T1000 (cell line): ENCODE results near the gene MFAP3L.

Source experiments
- DNase-seq: peaks from one replicate; lab custom pipeline; 2025; ENCODE audit warnings: mixed read lengths; lab: John Stamatoyannopoulos, UW

The MFAP3L gene

GRCh38 chr4:170017252-170017651 lies 8.9 kb downstream of the MFAP3L start:
- DNase-seq, result no peak

- no peak for DNase-seq
Observed at GRCh38 chr4:170015285-170015684, 10.9 kb downstream of the MFAP3L start.

DNA sequence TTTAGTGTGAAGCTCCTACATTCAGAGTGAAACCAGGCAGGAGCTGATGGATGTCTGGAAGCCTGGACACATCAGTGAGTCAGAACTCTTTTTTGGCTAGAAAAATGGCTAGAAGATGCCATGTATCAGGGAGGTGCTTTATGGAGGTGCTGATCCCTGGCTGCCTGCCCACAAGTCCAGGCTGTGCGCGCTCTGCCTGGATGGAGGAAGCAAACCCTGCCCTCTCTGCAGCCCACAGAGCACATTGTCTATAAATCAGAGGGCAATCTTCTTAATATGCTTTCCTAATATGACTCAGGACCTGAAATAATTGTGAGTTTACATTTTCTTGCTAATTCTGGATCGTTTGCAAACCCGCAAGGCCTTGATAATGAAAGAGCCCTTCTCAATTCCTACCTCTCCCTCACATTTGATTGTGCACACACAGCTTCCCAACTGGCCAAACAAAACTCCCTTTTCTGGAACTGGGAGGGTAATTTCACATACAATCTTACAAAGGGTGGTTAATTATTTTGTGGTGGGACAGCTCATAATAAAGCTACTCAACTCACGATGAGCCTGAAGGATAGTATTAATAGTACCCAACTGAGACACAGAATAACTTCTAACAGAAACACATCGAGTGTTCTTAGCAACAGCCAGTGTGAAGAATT lies 11.7 kb downstream of the MFAP3L start:
- DNase-seq, result no peak

DNA sequence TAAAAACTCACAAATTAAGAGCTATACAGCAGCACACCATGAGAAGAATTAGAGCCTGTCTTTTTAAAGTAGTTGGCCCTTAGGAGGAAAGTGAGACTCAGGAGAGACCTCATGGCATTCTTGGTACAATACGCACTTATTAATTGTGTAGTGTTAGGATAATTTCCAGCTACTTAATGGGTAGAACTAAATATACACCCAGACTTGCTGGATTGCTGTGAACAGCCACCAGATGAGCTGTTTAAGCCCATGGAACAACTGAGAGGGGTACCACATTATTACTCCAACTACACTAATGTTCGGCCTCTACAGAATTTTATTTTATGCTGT lies 13.6 kb downstream of the MFAP3L start:
- DNase-seq, result no peak

- no peak for DNase-seq
Observed at GRCh38 chr4:170011921-170012628, 14.1 kb downstream of the MFAP3L start.

GRCh38 chr4:170009291-170009690 lies 16.9 kb downstream of the MFAP3L start:
- DNase-seq, result no peak

- DNase-seq, result no peak
Observed at GRCh38 chr4:170008801-170009200, 17.4 kb downstream of the MFAP3L start.

DNA sequence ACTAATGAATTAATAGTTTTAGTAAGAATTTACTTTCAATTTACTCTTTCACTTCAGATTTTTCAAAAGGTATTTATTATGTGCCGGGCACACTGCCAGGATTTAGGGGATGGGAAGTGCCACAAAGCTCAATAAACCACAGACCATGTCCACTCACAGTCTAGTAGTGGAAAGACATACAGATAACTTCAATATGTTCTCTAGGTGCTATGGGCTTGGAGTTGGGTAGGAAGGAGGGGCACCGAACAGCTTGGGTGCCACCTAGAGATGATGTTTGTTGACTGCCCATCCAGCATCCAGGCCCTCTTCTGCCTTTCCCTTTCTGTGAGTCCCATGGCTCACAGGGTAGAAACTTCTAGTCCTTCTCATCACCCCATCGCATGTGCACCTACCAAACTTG lies 17.8 kb downstream of the MFAP3L start:
- DNase-seq, result no peak

- no peak for DNase-seq
Observed at GRCh38 chr4:170007113-170007512, 19.1 kb downstream of the MFAP3L start.

GRCh38 chr4:170005472-170005871 lies 20.7 kb downstream of the MFAP3L start:
- no peak for DNase-seq

DNA sequence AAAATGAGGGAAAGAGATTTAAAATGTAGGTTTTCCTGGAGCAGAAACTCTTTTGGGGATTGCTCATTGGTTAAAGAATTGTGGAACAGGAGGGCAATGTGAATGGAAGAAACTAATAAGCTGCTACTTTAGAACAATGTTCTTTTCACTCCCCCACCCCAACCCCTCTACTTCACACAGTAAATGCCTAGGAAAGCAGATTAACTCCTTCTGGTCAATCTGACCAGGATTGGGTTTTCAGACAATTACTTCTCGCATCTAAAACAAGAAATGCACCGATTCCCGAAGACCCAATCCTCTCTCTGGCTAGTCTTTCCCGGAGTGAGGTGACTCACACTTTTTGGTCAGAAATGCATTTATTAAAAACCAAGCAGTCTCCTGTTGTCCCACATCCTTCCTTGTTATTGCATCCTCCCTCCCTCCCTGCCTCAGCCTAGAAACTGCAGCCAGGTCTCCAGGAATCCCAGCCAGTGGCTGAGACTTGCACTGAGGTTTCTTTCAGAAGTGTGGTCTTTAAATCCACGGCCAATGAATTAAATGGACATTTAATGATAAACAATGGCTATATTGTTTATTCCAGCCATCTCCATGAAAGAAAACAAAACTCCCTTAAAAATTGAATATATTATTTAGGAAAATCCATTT lies 21.4 kb downstream of the MFAP3L start:
- no peak for DNase-seq

- DNase-seq, result no peak
Observed at GRCh38 chr4:170003071-170004070, 22.8 kb downstream of the MFAP3L start.

- DNase-seq, result no peak
Observed at GRCh38 chr4:170001745-170002267, 24.4 kb downstream of the MFAP3L start.

DNA sequence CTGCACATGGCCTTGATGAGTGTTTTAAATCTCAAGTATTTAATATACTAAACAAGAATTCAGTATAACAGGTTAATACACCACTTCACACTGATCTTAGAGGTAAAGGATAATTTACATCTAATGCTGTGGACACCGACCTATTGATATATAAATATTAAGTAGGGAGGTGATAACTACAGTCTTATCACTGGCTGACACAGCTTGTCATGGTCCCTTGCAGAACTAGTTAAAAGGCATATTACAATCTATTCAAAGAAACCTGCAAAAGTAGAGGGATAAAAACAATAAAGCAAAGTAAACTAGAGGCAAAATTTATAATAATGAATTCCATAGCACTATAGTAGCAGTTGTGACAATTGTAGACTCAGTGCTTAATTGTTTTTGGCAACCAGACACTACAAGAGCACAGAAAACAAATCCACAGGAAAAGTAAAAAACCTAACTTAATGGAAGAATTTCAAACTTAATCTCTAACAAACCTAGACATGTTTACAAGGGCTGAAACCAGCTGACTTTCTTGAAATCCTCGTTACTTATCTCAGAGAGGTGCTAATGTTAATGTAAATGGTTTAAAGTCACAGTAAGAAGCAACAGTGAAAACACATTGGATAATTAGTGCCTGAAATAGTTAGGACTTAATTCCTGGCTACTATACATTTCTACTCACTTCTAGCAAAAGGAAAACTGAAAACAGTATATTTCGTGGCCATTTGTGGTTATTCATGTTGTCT lies 25.0 kb downstream of the MFAP3L start:
- DNase-seq, result no peak

DNA sequence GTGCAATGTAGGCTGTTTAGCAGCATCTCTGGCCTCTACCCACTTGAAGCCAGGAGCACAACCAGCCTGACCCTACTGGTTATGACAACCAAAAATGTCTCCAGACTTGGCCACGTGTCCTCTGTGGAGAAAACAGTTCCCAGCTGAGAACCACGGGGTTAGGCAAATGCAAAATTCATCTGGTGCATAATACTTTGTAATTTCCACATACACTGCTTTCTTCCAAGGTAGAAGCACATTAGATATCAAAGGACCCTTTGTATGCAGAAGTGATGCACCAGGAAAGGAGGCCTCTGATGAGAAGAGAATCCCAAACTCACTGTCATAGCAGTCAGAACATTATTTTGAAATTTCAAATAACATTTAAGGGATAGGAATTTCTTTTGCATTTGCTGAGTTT lies 26.3 kb downstream of the MFAP3L start:
- DNase-seq, result no peak

GRCh38 chr4:169998981-169999380 lies 27.2 kb downstream of the MFAP3L start:
- no peak for DNase-seq

DNA sequence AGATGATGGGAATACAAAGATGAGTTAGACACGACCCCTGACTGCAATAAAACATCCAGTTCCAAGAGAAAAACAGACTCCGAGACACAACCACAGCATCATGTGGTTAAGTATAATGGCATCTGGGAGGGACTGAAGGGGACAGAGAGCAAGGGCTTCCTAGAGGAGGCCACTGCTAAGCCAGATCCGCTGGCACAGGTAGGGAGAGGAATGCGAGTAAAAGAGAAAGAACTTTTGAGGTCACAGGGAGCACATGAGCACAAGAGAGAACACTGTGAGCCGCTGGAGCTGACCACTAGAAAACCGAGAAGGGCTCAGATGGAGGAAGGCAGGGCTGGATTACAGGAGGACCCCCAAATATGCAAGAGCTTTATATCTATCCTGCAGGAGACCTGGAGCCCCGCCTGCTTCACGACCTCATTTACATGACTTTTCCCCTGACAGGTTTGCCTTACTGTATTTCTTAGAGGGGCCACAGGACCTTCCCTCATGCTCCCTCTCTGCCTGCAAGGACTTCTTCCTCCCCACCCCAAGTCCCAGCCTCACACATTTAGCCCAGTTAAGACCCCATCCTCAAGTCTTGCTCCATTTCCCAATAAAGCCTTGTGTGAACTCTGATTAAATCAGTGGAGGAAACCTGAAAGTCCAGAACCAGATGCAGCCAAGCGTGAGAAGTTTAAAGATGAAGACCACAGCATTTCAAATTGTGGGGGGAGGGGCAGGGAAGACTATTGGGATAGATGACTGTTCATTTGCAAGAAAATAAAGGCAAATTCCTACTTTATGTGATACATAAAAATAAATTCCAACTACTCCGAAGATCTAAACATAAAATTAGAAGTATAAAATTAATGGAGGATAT lies 29.6 kb downstream of the MFAP3L start:
- DNase-seq, result no peak

- no peak for DNase-seq
Observed at GRCh38 chr4:169993531-169993930, 32.7 kb downstream of the MFAP3L start.

- DNase-seq, result no peak
Observed at GRCh38 chr4:169988252-169988651, 37.9 kb downstream of the MFAP3L start.
